Measurements from ENCODE around the gene KDM5B.
"Not testable (repeated sequence)": the region's sequence is repeated elsewhere in the genome, so short reads cannot be mapped to it uniquely, and the experiment has no call there.

The KDM5B gene

DNA sequence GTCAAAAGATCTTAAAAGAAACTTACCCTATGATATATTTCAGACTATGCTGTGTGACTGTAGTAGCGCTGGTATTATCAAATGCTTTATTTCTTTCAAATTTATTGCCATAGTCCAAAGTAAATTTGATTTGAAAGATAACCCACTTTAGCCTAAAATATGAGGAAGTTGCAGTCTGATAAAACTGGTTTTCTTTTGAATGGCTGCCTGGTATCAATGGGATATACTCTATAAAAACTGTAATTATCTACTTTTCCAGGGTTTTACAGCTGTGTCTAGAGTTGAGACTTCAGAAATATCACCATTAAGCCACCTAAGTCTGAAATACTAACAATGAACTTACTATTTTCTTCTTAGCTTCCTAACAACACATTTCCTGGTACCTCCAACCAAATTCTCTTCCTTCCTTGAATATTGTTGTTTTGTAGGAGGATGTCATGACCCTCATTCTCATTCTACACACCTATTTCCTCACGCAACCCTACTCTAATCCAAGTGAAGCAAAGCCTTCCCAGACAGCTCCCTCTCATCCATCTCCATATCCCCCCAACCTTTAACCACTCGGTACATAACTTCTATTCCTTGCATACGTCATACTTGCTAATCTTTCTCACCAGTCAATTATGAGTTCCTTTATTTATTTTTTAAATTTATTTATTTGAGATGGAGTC lies 17.0 kb downstream of the KDM5B start:
- no peak for DNase-seq (ENCODE audit: low read depth)

DNA sequence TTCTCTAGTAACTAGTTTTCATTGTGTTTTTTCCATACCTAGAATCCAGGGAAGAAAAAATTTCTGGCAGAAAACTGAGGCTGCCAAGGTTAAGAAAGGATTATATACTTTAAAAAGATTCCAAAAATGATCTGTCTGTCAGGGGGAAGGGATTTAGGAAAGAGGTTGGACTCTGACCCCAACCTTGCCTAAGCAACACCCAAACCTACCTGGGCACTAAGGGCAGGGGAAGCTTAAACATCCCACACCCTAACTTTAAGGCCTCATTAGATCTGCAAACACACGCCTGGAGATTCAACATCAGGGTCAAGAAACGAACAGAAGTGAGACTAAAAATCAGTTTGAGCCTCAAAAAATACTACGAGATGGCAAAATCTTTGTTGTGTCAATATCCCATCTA lies 19.4 kb downstream of the KDM5B start:
- DNase-seq (ENCODE audit: low read depth), result no peak

DNA sequence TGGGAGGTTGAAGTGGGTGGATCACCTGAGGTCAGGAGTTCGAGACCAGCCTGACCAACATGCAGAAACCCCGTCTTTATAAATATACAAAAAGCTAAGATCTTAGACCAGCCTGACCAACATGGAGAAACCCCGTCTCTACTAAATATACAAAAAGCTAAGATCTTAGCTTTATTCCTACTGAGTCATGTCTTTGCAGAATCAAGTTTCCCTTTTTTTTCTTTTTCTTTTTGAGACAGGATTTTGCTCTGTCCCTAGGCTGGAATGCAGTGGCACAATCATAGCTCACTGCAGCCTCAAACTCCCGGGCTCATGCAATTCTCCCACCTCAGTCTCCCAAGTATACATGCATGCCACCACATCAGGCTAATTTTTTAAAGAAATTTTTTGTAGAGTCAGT lies 21.4 kb downstream of the KDM5B start:
- no peak for DNase-seq (ENCODE audit: low read depth)

DNA sequence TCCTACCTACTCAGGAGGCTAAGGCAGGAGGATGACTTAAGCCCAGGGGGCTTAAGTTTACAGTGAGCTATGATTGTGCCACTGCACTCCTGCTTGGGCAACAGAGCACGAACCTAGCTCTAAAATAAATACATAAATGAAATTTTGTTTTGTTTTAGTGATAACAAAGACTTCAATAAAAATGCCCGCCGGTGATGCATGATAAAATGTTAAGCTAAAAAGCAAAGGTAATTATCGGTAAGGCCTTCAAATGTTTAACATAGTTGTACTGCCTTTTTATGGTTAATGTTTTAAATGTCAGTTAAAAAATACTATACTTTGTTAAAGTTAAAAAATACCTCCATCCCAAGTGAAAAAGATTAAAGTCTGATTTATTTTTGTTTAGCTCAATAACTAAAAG lies 27.0 kb downstream of the KDM5B start:
- DNase-seq (ENCODE audit: low read depth), result no peak

DNA sequence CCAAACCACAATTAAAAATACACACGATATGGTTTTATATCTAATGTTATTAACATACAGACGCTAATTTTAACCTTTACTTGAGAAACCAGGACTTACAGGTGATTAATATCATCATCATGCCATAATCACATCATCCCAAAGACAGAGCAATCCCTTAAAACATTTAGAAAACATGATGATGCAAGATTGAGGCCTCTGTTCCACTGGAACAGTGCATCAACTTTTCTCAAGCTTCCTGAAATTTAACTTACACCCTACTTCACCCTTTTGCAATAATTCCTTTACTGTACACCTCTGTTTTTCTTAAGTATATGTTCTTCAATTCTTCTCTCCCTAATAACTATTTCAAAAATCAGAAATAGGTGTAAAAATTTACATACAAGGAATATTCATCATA lies 38.1 kb downstream of the KDM5B start:
- DNase-seq (ENCODE audit: low read depth), result no peak

DNA sequence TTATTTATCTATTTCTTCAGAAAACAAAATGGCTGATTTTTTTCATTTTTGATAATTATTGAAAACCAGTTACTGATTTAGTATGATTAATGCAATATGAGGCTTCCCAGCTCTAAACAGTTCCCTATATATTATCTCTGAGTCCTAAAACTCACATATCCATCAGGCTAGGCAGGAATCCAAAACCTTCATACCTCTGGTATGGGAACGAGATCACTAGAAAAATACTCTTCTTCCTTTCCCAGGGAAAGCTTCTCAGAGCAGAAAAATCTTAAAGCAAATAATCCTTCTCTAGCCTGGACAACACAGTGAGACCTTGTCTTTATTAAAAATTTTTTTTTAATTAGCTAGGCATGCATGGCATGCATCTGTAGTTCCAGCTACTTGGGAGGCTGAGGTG lies 42.5 kb downstream of the KDM5B start:
- DNase-seq (ENCODE audit: low read depth), result no peak

DNA sequence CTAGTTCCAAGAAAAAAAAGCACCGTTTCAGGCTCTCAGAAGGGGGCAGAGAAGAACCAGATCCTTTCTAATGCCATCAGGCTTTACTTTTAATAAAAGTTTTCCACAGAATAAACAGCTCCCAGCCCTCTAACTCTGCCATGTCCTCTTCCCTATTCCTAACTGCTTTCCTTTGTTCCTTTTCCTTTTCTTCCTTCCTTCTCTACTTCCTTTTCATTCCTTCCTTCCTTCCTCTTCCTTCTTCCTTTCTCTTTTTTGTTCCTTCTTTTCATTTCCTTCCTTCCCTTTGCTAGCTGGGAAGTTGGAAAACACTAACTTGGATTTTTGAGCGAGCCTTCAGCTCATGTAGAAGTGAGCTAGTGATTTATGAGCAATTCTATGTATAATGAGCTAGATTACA lies 46.2 kb downstream of the KDM5B start:
- DNase-seq (ENCODE audit: low read depth), result no peak

DNA sequence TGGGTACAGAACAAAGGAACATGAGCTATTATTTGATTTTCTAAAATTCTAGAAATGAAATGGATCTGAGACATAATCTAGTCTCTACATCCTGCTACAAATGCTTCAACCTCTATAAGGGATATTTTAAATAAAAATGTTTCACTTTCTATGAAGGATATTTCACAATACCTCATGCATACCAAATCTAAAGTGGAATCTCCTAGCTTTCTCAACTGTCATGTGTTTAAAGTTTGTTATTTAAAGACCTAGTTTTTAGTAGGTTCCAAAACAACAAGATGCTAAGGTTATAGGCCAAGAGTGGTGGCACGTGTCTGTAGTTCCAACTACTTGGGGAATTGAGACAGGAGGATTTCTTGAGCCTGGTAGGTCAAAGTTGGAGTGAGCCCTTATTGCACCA lies 47.6 kb downstream of the KDM5B start:
- DNase-seq (ENCODE audit: low read depth), result no peak

DNA sequence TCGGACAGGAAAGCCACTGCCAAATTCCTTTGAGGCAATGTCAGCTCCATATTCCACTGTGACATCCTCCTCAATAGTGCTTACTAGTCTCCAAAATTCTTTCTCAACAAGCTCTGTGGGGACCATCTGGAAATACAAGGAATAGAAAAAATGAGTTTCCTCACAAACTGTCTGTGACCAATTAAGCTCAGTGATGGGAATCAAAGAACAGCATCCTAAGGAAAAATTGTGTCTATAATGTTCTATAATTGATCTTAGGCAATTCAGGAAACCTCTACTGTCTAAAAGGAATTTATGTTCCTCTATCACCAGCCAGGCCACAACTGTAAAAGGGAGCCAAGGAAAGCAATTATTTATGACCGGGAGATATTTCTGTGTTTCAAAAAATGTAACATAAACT lies 51.8 kb downstream of the KDM5B start:
- DNase-seq (ENCODE audit: low read depth), result no peak

DNA sequence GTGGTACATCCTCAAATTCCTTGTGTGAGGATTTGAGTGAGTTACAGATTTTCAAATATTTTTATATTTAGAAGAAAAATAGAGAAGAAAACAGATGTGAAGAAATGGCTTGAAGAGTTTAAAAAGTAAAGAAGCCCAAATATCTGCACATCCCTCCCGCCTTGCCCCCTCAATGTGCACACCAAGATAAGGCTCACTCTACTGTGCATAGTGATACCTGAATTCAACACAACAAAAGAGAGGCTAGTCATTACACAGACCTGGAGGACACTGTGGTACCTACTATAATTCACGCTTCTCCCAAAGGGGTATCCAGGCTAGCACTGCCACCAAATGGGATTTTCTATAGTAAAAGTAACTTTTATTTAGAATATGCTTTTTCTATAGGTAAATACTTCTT lies 53.9 kb downstream of the KDM5B start:
- no peak for DNase-seq (ENCODE audit: low read depth)

DNA sequence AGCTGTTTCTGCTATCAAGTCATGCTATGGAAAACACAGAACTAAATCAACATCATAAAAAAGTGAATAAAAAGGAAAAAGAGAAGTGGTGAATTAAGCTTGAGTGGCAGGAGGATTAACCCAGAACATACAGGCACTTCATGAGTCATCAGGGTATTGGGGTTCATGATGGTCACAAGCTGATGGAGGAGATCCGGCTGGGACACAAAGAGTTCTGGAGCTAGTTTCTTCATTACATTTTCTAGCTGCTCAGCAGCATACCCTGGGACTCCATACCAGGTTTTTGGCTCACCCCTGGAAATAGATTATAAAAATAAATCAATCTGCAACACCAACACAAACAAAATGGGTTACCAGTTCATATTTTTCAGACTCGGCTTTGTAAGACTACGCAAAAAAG lies 55.4 kb downstream of the KDM5B start:
- no peak for DNase-seq (ENCODE audit: low read depth)

DNA sequence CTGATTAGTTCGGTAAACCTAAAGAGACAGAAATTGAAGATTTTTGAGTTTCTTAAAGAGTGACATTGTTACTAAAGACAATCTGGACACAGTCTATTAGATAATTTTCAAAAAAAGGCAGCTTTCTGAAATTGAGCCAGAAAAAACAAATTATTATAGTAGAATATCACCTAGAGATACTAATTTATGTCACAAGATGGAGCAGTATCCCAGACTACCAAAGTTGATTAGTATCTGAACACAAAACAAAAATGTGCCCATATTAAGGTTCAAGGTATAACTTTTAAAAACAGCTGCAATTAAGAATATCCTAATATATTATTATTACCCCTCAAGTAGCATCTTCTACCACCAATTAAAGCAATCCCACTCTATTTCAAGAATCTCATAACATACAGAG lies 57.5 kb downstream of the KDM5B start:
- DNase-seq (ENCODE audit: low read depth), result no peak

DNA sequence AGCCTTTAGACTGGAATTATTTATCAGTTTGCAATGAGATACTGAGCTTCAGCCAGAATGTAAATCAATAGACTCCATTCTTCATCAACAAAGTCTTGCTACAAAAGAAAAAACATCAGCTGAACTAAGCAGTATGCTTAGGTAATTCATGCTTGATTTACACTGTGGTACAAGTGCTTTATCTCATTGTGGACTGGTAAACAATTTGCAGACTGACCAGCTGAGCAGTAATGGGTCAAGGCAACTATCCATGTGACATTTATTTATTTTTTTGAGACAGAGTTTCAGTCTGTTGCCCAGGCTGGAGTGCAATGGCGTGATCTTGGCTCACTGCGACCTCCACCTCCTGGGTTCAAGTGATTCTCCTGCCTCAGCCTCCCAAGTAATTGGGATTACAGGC lies 58.2 kb downstream of the KDM5B start:
- no peak for DNase-seq (ENCODE audit: low read depth)

DNA sequence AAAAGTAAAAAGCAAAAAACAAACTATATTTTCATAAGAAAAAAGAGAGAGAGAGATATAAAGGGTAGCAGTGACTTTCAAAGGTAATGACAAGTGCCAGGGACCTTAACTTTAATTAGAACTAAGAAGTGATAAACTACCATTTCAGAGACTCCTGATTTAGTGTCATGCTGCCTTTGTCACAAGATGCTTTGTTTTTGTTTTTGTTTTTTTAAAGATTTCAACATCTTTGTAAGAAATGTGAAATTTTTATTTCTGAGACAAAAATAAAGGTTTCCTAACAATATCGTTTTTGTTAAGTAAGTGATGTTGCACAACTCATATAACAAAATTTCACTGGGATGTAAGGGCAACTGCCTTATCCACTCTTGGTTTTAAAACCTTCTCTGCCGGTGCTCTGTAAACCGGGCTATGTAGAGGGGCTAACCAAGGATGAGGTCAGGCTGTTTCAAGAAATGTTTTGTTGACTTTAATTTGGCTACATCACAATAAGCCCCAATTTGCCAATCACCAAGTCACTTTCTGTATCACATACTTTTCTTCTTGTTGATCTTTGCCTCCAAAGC lies 62.8 kb downstream of the KDM5B start:
- no peak for DNase-seq (ENCODE audit: low read depth)

DNA sequence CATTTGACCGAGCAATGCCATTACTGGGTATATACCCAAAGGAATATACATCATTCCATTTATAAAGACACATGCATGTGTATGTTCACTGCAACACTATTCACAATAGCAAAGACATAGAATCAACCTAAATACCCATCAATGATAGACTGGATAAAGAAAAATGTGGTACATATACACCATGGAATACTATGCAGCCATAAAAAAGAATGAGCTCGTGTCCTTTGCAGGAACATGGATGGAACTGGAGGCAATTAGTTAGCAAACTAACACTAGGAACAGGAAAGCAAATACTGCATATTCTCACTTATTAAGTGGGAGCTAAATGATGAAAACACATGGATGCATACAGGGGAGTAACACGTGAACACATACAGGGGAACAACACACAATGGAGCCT lies 63.5 kb downstream of the KDM5B start:
- not testable (repeated sequence) for DNase-seq (ENCODE audit: low read depth)

DNA sequence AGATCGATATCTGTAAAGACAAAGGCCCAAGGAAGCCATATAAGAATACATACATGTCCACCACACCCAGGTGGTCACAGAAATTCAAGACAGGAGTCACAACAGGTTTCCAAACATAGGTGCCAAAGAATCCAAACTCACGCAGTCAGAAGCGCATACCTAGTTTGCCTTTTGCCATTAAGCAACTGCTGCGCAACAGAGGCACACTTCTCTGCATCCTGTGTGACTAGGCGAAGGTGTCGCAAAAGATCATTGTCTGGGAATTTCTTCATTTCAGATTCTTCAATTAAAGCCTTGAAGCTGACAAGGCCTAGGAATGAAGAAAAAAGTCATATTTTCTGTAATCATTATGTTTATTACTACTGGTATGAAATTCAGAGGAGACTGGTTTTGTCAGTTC lies 65.7 kb downstream of the KDM5B start:
- no peak for DNase-seq (ENCODE audit: low read depth)

DNA sequence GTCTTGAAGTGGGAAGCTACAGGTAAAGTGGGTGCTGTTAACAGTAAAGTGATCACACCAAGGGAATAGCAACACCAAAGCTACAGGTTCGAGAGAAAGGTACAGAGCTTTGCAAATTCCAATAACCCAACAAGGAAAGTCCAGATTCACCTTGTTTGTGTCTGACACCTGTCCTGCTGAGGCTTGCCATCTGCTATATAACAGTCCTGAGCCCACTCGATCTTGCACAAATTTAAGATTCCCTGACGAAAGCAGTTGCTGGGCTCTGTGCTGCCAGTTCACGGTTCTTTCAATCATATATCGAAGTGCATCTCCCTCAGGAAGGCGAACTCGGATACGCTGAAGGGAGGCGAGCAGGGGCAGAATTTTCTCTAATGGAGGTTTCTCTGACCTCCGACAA lies 75.0 kb downstream of the KDM5B start:
- no peak for DNase-seq (ENCODE audit: low read depth)

DNA sequence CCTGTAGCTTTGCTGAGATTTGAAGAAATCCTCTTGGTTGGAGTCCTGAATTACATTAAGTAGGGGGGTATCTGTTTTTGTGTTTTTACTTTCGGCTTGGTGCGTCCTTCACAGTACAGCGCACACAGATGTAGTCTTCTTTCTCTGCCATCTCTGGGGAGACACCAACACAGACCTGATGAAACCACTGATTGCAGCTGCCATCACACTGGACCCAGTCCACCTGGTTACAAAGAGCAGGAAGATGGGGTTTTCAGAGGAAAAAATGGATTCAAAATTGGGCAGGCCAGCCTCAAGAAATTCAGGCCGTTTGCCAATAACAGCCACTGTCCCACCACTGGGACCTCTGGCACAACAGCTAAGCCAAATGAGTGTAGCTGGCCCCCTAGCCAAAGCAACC lies 79.3 kb downstream of the KDM5B start:
- DNase-seq (ENCODE audit: low read depth), result no peak

DNA sequence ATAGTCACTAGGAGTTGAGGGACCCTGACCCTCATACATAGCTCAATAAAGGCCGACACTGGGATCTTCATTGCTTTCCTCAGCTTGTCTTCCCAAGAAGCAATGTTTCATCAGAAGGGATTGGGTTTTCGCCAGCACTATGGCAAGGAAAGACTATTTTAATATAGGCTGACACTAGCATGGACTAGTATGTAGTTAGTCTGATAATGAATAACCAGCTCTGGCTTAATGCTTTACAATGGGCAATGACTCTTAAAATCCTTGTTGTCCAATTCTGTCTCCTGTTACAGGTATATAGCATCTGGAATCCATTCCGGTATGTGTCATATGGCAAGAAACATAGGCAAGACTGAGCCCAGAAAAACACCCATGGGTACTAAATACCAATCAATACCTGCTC lies 82.7 kb downstream of the KDM5B start:
- DNase-seq (ENCODE audit: low read depth), result no peak

DNA sequence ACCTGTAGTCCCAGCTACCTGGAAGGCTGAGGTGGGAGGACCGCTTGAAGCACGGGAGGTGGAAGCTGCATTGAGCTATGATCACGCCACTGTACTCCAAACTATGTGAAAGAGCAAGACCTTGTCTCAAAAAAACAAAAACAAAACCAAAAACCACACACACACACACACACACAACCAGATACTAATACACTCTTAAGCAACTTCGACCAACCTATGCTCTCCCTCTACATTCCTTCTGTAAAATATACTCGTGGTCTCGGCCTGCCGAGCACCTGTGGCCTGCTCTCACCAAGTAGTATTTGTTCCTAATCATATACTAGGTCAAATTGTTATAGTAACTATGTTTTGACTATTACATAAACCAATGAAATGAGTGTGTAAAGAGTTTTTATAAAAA lies 84.5 kb downstream of the KDM5B start:
- DNase-seq (ENCODE audit: low read depth), result no peak

DNA sequence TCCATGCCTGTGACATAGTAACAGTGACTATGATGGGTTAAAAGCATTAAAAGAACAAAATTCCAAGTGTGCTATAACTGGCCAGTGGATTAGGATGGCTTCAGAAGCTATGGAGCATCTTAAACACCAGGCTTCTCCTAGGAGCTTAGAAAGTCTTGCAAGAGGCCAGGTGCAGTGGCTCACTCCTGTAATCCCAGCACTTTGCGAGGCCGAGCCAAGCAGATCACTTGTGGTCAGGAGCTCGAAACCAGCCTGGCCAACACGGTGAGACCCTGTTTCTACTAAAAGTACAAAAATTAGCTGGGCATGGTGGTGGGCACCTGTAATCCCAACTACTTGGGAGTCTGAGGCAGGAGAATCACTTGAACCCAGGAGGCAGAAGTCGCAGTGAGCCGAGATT lies 85.2 kb downstream of the KDM5B start:
- not testable (repeated sequence) for DNase-seq (ENCODE audit: low read depth)

DNA sequence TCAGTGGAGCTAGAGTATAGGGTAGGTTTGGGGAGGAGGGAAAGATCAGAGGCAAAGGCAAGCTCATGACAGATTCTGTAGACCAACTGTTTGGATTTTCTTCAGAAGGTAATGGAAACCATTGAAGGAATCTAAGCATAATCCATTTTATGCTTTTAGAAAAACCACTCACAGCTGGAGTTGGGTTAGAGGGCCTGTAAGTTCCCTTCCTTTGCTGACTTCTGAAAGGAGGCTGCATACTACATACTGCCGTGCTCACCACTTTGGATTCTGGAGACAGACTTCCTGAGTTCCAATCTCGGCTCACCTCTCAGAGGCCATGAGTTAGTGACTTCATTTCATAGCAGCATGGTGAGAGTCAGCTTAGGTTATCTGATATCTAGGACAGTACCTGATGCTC lies 91.6 kb downstream of the KDM5B start:
- no peak for DNase-seq (ENCODE audit: low read depth)

DNA sequence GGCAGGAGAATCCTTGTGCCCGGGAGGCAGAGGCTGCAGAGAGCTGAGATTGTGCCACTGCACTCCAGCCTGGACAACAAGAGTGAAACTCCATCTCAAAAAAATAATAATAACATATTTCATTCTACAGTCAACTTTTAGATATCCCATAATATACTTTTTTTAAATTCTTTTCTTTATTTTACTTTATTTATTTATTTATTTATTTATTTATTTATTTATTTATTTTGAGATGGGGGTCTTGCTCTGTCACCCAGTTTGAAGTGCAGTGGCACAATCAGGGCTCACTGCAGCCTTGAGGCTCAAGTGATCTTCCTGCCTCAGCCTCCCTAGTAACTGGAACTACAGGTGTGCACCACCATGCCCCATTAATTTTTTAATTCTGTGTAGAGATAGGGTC lies 94.0 kb downstream of the KDM5B start:
- DNase-seq (ENCODE audit: low read depth), result not testable (repeated sequence)

DNA sequence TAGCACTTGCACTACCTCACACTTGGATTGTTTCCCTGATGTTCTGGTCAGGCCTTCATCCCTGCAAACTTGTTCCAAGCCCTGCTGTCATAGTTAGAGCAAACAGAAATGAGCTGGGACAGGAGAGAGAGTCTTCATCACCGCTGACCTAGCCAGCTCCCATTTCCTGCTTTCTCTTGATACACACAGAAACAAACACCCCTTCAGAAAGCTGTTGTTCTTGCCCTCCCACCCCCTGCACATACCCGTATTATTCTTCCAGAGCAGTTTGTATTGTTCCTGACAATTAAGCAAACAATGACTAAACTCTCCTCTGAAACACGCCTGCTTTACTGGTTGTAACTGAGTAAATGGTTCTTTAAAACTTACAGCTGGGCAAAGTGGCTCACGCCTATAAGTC lies 95.1 kb downstream of the KDM5B start:
- no peak for DNase-seq (ENCODE audit: low read depth)

Measured in stimulated activated CD8-positive, alpha-beta memory T cell treated with anti-CD3 and anti-CD28 coated beads, Interleukin-15, amount 100 ng/mL, for 1 hour (primary cell).